Stimulated activated naive CD4-positive, alpha-beta T cell (primary cell): Measurements from ENCODE around the gene CXorf38.
"Not testable (repeated sequence)": the region's sequence is repeated elsewhere in the genome, so short reads cannot be mapped to it uniquely, and the experiment has no call there.

Experiments used
- DNase-seq, 6 experiments: peaks; one replicate each; lab custom pipeline; 2025; lab: John Stamatoyannopoulos, UW

Gene CXorf38

DNA sequence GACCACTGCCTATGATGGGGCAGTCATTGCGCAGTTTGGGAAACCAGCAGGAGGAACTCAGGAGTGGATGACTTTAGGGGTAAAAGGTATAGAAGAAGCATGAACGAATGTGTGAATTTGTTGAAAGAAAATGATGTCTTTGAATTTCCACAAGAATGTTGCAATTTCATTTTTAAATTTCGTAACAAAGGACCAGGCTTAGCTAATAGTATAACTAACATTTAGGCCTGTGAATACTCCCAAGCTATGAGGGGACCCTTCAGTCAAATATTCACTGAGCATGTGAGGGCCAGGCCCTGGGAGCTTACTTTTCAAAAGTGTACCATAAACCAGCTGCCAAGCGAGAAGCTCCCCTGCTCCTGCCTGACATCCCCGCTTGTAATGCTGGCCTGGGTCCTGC is 18.9 kb downstream of the CXorf38 start:
- DNase-seq, result no peak

DNA sequence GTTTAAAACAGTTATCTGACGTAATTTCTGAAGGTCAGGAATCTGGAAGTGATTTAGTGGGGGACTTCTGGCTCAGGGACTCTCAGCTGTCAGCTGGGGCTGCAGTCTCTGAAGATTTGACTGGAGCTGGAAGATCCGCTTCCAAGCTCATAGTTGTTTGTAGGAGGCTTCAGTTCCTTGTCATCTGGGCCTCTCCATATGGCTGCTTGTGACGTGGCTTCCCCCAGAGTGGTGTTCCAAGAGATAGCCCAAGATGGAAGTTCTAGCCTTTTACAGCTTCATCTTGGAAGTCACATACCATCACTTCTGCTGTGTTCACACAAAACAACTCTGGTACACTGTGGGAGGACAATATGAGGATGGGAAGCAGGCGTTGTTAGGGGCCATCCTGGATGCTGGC is 22.1 kb downstream of the CXorf38 start:
- no peak for DNase-seq

DNA sequence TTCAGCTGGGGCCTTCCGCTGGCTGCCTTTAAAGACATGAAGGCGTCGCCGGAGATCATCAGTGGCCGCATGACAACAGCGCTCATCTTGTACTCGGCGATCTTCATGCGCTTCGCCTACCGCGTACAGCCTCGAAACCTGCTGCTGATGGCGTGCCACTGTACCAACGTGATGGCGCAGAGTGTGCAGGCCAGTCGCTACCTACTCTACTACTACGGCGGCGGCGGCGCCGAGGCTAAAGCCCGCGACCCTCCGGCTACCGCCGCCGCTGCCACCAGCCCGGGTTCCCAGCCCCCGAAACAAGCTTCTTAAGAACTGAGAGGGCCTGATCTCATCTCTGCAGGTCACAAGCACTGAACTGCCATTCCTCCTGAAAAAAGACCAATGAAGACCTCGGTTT is 23.7 kb downstream of the CXorf38 start:
- DNase-seq, result no peak

DNA sequence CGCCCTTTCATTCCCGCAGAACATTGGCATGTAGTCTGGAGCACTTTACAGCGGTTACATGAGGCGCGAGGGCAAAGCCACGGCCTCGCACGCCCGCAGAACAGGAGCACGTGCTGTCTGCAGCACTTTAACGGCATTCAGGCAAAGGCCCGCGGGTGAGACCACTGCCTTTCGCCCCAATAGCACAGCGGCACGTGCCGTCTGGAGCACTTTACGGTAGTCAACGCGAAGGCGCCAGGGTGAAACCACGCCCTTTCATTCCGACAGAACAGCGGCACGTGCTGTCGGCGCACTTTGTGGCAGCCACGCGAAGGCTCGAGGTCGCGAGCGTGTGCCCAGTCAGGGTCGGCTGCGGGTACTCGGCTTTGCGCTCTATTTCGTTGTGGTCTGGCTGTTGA is 24.2 kb downstream of the CXorf38 start, which contains the start of gene MPC1L:
Gene MPC1L (plus strand): TSS at position 290 of the 398 bp plus-strand sequence. CDS start 138 bp downstream, outside the sequence.
- no peak for DNase-seq

DNA sequence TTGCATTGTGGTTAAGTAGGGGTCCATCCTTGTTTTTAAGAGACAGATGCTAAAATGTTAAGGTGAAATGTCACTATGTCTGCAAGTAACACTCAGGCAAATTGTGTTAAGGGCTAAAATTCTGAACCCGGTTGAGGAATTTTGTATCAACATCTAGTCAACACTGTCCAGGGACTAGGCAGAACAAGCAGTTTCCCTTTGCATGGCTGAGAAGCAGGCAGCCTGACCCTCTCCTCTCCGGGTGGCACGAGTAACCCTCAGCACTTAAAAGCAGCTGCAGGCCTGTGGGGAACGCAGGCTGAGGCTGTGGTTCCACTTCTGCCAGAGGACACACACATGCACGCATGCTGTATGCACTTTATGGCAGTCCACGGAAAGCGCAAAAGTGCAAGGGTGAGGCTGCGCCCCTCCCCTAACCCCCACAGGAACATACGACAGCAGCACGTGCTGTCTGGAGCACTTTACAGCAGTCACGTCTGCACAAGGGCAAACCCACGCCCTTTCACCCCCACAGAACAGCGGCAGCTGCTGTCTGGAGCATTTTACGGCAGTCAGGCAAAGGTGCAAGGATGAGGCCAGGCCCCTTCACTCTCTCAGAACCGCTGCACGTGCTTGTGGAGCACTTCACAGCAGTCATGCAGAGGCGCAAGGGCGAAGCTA is 24.8 kb downstream of the CXorf38 start:
- DNase-seq, result no peak

DNA sequence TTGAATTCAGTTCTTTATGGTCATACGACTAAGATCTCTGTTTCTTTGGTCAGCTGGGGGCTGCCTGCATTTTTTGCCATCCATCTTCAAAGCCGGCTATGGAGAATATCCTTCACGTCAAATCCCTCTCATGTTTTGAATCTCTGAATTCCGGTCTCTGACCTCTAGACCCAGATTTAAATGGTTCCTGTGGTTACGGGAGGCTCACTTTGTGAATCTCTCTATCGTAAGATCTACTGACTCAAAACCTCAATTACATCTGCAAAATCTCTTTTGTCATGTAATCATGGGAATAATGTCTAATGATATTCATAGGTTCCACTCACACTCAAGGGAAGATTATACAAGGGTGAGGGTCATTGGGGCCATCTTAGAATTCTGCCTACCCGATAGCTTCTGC is 29.8 kb downstream of the CXorf38 start:
- no peak for DNase-seq

DNA sequence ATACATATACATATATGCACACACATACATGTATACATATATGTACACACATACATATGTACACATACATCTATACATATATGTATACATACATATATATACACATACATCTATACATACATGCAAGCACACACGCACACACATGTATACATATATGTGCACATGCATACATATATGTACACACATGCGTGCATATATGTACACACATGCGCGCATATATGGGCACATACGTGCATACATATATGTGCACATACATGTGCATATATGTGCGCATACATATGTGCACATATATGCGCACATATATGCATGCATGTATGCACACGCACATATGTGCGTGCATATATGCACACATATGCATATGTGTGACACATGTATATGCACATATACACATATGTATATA is 31.4 kb downstream of the CXorf38 start:
- DNase-seq, result no peak

DNA sequence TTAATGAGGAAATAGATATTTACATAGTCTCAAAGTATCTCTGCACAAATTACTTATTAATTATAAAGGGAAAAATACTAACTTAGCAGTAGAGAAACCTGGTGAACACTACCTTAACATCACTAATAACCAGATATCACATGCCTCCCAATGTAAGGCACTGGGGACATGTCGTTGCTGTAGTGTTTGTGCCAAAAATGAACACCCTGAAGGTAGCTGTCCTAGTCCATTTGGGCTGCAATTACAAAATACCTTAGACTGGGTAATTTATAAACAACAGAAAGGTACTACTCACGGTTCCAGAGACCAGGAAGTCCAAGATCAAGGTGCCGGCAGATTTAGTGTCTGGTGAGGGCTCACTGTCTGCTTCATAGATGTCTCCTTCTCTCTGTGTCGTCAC is 34.9 kb downstream of the CXorf38 start:
- no peak for DNase-seq

DNA sequence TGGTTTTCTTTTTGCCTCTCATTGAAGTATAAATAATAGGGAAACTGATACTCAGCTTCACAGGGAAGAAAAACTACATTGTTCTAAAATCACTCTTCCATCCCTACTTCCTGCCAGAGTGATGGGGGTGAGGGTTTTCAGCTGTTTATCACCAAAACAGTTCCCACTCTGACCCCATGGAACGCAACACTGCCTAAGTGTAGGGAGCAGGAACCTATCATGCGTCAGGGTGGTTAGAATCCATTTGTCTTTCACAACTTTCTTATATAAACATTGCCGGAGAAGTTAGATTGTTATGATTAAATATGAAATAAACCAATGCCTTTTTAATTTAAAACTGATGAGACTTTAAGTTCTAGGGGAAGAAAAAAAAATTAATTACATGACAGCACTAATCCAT is 40.0 kb downstream of the CXorf38 start:
- DNase-seq, result no peak

DNA sequence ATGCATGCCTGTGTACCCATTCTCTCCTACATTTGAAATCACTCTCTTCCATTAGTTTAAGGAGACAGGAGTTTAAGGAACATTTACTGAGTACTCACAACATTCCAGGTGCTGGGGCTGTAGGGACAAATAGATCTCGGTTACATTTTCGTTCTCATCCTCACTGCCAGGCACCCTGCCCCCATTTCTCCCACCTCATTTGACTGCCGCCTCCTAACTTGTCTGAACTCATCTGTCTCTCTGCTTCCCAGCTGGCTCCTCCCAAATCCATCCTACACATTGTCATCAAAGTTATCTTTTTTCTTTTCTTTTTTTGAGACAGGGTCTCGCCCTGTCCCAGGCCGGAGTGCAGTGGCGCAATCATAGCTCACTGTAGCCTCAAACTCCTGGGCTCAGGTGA is 43.9 kb downstream of the CXorf38 start:
- no peak for DNase-seq

DNA sequence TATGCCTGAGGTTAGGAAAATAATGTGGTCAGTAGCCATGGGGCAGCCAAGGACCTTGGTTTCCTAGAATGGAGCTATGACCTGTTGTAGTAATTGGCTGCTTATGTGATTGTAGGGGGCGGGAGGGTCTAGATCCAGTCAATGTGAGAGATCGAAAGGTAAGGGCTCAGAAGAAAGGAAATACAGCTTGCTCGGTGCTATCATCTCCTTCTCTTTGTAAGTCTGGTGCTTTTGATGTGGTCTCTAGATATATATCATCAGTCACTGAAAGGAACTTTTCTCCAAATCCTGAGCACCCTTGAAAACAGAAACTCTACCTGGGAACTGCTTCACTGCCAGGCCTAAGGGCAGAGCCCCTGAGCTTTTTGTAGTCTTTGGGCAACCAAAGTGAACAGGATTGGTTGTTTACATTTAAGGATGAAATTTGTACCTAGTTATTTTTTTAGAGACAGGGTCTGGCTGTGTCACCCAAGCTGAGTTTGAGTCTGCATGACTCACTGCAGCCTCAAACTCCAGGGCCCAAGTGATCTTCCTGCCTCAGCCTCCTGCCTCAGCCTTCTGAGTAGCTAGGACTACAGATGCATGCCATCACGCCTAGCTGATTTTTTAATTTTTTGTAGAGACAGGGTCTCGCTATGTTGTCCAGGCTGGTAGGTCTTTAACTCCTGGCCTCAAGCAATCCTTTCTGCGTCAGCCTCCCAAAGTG is 57.6 kb downstream of the CXorf38 start:
- peak in 3 of 6 experiments; percentile 48 to 61 (median 56) for DNase-seq

DNA sequence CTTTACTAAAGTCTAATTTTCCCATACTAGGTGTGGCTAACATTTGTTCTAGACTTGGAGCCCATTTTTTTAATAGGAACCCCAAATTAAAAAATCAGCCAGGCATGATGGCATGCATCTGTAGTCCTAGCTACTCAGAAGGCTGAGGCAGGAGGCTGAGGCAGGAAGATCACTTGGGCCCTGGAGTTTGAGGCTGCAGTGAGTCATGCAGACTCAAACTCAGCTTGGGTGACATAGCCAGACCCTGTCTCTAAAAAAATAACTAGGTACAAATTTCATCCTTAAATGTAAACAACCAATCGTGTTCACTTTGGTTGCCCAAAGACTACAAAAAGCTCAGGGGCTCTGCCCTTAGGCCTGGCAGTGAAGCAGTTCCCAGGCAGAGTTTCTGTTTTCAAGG is 59.7 kb downstream of the CXorf38 start:
- DNase-seq, result peak in 2 of 6 experiments; percentile 3 to 11

DNA sequence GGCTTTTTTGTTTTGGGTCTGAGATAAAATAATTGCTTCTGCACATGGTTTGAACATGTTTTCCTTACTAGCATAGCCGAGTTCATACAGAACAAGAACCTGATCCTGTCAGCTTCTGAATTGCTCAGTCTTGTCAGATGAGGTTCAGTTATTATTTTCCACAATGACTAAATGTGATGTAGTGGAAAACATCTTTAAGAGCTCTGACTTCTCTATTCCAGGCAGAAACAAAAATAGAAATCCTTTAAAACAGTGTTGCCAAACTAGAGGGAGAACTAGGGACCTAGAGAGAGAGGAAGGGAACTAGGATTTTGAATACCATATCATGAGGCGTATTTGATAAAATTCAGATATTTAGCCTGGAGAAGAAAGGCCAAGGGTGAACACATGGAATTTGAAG is 64.5 kb downstream of the CXorf38 start:
- DNase-seq, result no peak

DNA sequence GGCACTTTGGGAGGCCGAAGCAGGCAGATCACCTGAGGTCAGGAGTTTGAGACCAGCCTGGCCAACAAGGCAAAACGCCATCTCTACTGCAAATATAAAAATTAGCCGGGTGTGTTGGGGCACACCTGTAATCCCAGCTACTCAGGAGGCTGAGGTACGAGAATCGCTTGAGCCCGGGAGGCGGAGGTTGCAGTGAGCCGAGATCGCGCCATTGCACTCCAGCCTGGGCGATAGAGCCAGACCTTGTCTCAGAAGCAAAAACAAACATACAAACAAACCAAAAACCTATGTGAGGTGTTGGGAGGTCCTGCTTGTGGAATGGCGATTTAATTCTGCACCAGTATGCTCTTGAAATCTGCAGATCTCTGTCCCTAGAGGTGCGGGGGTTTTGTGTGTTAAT is 65.2 kb downstream of the CXorf38 start:
- DNase-seq, result not testable (repeated sequence)

DNA sequence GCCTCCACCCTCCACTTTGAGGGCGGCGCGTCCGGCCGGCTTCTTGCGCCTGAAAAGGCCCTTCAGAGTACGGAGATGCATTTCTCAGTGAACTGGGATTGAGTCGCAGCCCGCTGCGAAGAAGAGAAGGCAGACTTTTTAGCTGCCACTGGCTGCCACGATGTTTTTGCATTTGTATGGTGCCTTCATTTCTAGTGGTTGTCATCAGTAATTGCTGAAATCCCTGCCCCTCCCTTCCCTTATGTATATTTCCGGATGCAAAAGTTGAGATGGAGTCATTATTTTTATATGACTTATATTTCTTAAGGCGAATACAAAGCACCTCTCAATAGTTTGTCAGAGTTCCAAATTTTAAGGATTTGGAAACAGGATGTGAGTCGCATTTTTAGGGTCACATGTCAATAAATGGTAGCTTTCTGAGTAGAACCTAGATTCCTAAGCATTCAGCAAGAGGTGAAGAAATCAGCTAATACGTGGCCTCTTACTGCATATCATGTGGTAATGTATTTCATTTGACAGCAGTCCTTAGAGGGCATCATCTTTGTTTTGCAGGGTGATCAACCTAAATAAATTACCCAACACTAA is 65.9 kb downstream of the CXorf38 start:
- DNase-seq, result peak in 3 of 6 experiments; percentile 23 to 48 (median 29)

DNA sequence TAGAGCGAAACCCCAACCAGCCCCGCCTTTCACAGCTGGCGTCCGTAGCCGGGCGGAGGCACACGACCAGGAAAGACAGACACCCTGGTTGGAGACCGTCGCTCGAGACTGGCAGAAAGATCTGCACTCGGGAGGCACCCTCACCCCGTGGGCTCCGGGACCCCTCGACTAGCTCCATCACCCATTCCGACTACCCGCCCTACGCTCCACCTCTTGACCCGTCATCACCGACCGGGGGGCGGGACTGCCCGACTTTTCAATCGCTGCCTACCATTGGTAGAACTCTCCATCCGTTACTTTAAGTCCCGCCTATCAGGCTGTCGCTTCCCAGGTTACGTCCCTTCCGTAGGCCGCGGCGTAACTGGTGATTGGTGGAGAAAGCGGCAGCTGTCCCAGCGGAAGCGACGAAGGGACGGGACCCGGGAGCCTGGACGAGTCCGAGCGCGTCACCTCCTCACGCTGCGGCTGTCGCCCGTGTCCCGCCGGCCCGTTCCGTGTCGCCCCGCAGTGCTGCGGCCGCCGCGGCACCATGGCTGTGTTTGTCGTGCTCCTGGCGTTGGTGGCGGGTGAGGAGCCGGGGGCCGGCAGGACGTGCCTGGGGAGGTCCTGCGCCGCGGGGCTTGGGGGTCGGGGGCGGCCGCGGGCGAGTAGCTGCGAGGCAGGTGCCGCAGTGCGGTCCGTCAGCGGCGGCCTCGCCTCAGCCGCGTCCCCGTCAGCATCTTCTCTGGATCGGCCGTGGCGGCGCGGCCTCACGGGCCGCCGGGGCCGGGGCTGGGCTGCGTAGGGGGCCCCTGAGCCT is 66.6 kb downstream of the CXorf38 start, which contains the start of gene ATP6AP2:
Gene ATP6AP2 (plus strand): TSS at position 434 of the 799 bp plus-strand sequence. CDS start 96 bp downstream, at position 530.
- peak; percentile 76 to 91 (median 86) for DNase-seq

DNA sequence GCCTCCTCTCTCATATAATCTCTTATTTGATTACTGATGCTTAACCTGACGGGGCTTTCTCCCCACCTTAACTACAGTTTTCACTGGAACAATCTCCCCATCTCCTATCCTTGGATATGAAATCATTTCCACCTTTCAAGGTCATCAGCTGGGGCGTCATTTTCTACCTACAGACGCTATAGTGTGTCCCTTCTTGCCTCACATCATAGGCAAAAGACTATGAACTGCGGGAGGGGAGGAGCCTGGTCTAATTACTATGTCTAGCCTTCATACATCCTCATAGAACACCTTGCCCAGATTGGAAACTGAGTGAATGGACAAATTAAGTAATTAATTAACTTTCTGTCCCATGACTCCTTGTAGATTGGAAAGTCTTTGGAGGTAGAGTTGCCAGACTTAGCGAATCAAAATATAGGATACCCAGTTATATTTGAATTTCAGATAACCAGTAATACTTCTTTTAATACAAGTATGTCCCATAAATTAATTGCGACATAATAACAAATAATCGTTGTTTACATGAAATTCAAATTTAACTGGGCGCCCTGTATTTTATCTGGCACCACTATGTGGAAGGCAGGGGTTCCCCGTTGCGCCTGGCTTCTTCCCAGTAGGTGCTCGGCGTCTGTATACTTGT is 67.3 kb downstream of the CXorf38 start:
- DNase-seq, result peak in 1 of 6 experiments; percentile 12

DNA sequence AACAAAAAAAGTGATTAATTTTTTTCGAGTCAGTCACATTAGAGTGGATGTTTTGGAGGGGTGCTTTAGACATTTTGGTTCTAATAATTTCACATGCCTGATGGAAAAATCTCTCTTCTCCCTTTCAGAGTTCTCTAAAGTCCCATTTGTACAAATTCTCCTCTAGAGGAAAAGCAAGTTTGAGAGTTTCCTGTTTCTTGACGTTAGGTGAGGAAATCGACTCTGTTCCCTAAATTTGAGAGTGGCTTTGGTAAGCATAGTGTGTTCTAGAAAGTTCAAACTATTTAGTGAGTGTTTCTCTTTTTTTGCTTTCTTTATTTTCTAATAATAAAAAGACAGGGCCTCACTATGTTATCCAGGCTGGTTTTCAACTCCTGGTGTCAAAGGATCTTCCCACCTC is 68.2 kb downstream of the CXorf38 start:
- DNase-seq, result no peak

DNA sequence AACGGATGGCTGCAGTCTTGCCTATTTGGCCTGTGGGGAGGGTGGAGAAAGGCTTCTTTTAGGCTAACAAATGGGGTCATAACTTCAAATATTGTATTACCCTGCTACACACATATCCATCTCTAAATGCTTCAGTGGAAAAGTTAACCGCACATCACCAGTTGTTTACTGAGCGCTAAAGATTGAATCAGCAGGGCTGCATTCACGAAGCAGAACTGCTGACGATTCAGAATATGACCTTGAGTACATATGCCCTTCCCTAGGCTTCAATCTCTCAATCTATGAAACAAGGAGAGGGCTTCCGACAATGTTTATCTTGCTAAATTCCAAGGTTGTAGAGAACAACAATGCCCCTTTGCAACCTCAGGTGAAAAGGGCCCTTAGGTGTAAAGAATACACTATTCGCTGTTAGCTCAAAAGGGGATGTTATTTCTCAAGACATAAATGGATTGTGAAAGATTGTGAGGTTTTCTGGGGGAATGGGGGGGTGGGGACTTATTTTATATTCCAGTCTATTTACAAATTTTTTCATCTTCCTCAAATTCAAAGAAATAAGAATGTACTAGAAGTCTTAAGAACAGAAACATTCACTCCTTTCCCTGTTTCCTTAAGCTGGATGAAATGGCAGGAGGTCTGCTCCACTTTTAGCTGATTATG is 69.2 kb downstream of the CXorf38 start:
- DNase-seq, result no peak
